ENCODE results near the gene KAZN.

KAZN gene

DNA sequence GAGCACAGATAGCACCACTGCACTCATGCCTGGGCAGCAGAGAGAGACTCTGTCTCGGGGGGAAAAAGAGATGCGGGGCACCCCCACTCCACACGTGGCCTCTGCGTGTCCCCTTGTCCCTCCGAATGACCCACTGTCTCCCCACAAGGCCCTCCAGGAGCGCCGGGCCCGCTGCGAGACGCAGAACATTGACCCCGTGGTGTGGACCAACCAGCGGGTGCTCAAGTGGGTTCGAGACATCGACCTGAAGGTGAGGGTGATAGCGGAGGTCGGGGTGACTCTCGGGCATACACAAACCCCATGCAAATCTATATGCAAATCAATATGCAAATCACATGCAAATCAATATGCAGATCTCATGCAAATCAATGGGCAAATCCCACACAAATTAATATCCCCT lies 504.7 kb downstream of the KAZN start:
- DNase-seq = no peak

DNA sequence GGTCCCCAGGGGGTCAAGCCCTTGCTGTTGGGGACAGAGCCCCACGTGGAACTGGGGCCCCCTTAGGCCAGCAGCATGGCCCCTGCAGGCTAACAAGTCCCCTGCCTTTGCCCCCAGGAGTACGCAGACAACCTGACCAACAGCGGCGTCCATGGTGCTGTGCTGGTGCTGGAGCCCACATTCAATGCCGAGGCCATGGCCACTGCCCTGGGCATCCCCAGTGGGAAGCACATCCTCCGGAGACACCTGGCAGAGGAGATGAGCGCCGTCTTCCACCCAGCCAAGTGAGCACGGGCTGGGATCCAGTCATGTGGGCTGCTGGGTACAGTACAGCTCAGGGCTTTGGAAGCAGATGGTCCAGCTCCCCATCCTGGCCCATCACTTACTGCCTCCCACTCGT lies 505.4 kb downstream of the KAZN start:
- DNase-seq = no peak

DNA sequence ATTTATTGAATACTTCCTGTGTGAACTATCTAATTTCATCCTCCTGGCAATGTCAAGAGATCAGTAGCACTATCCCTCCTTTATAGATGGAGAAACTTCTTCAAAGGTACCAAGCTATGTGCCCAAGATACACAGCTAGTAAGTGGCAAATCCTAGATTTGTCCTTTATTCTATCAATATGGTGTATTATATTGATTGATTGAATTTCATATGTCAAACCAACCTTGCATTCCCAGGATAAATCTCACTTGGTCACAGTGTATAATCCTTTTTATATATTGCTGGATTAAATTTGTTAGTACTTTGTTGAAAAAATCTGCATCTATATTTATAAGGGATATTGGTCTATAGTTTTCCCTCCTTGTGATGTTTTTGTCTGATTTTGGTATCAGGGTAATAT lies 506.3 kb downstream of the KAZN start:
- DNase-seq = no peak

DNA sequence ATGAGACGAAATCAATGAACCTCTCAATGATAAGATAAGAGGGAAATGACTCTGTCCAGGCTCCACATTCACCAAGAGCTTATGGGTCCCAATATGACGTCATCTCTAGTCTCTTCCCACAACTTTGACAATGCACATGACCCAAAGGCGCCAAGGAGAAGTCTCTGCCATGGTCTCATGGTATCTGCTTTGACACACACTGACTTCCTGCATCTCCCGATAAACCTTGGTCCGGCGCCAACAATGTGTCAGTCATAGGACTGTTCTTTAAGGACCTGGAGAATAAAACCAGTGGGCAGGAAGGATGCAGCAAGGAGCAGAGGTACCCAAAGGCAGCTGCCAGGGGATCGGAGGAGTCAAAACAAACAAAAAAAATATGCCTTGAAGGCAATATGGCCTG lies 508.1 kb downstream of the KAZN start:
- no peak for DNase-seq

DNA sequence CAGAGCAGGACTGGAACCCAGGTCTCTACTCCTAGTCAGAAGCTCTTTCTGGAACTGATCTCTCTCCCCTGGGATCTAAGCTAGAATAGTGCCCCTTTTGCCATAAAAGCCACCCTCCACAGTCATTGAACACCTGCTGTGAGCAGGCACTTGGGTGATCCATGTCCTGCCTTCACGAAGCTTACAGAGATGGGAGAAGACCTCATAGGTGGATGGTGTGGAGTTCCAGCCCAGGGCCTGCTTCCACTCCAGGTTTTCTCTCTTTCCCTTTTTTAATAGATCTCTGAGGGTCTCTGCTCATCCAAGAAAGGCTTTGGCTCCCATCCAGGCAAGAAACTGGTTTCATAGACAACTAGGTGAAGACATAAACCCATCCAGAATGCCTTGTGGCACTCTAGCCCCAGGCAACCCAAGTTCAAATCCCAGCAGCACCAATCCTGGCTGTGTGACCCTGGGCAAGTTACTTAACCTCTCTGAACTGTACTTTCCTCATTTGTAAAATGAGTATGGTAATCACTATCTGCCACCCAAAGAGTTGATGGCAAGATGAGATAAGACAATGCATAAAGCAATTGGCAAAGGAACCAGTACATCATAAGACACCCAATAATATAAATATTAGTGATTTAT lies 508.7 kb downstream of the KAZN start:
- DNase-seq = no peak

DNA sequence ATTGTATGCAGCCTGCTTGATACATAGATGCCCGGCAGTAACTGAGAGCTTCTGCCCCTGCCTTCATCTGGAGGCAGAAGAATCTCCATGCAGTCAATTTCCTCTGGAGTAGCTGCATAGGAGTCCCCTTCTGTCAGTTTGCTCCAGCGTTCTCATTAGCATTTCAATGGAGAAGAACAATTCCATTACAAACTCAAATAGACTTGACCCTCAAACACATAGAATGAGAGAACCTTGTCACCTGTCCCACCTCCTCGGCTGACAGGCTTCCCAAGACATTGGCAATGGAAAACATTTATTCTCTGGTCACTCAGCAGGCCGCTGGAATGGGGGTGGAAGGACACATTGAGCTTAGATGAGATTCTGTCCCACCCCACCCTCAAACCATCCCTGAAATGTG lies 509.4 kb downstream of the KAZN start:
- no peak for DNase-seq

DNA sequence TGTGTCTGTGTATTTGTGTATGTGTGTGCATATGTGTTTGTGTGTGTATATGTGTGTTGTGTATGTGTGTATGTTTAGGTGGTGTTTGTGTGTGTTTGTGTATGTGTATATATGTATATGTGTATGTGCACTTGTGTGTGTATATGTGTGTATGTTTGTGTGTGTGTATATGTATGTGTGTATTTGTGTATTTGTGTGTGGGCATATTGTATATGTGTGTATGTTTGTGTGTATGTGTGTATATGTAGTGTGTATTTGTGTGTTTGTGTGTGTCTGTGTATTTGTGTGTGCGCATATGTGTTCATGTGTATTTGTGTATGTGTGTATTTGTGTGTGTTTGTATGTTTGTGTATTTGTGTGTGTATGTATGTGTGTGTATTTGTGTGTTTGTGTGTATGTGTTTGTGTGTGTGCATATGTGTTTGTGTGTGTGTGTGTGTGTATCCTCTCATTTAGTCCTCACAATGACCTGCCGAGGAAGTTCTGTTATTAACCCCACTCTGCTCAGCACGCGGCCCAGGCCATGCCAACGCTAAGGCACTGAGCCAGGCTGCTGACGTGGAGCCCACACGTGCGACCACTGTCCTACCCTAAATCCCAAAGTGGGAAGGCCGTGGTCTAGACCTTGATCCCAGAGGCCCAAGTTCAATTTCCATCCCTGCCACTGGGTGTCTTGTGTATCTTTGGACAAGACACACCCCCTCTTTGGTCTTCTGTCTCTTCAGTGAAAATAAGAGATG lies 511.8 kb downstream of the KAZN start:
- no peak for DNase-seq

DNA sequence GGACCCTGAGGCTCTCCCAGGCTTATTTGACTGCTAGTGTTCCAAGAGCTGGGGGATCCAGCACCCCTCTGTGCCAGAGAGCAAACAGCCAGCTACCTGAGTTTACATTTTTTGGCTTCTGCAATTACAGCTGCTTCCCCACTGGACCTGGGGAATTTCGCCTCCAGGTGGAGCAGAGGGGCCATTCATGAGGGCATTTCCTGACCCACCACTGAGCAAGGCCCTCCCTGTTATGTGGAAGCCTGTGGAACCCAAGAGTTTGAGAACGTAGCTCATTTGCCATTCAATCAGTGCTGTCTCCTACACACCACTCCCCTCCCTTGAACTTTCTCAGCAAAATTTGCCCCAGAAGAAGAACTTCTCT lies 512.4 kb downstream of the KAZN start:
- DNase-seq = no peak

DNA sequence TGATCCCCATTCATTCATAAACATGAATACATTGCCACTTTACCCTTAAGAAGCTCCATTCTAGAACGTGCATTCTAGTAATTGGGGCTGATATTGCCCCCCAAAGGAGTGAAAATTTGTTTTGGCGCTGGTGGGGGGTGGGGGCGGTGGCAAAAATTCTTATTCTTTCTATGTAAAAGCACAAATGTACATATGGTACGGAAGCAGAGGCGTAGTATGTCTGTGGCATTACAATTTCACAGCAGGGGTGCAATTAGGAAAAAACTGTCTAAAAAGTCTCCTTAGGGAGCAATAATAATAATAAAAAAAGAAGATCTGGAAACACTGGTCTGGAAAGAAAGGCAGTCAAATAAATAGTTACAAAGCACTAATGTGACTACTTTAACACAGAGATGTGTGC lies 514.7 kb downstream of the KAZN start:
- DNase-seq = no peak

DNA sequence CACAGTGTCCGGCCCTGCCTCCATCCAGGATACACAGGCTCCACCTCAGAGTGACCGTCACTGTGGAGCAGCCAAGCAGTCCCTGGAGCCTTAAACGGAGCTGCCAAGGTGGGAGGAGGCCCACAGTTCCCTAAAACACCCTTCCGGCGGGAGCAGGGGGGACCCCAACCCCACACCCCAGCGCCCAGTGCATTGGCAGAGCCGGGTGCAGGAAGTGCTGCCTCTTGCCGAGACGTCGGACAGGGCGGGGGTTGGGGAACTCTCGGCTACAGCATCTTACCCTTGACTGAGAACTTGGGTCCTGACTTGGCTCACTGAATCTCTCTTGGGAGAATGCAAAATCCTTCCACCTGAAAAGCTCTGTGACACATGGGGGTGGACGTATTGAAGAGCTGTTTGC lies 516.4 kb downstream of the KAZN start:
- DNase-seq = no peak

DNA sequence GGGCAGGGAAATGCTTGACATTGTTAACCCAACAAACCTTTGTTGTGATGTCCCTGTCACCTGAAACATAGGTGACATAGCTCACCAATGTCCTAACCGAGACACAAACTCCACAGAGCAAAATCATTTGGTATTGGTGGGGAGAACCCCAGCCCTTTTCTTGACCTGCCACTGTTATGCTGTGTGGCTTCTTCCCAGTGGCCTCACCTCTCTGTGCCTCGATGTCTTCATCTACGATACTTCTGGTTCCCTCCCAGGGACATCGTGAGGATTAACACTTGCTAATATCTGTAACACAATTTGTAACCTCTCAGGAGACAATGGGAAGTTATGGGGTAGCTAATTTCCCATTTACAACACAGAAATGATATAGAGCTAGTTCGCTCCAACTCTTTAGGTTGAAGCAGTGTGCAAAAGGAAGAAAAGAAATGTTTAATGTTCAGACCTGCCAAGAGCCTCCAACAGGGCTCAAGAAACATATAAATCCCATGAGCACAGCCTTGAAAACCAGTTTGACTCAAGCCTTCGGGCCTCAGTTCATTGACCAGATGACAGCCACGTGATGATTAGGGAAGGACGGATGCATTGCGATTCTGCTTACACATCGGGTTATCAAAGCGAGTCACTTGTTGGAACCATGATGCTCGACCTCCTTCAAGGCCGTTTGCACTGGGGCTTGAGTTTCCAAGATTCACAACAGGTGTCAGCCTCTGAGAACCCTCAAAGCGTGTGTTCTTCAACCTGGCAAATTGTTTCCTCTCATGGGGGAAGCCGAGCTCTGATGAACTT lies 517.3 kb downstream of the KAZN start:
- DNase-seq = no peak

DNA sequence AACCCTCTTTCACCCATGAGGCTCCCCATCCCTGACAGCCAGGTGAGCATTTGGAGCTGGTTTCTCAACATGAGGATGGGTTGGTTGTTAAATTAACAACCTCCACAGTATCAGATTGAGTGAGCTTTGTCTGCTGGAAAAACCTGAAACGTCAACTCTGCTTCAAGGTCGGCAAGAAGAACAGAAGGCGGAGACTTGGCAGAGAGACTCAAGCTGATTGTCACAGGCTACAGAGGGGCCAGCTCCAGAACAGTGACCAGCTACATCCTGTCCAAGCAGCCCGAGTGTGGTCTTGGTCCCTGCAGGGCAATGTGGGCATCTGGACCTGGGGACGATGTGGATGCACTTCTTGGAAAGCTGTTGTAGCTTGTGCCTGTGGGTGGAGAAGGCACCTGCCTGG lies 518.5 kb downstream of the KAZN start:
- DNase-seq = no peak

DNA sequence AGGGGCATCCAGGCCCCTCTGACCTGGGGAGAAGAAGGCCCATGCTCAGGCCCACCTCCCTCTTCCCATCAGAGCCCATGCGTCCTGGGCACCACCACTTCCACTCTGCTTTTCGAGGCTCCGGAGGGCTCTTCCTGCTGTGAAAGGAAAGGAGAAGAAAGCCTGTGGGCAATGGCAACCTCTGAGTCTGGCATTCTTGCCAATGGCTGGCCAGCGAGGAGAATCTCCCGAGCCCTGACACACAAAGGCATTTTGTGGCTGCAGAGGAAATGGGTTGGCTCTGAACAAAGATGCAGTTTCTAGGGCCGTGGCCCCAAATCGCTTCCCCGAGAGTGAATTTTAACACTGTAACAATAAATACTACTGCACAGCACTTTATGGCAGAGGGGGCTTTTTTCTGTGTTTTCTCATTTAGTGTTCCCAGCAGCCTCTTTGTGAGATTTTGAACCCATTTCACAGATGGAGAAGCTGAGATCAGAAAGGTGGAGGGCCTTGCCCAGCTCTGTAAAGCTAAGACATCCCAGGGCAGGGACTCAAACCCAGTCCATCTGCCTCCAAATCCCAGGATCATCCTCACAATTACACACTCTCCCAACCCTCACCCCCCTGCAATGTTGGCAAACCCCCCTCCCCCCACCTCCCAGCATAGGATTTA lies 519.3 kb downstream of the KAZN start:
- no peak for DNase-seq

DNA sequence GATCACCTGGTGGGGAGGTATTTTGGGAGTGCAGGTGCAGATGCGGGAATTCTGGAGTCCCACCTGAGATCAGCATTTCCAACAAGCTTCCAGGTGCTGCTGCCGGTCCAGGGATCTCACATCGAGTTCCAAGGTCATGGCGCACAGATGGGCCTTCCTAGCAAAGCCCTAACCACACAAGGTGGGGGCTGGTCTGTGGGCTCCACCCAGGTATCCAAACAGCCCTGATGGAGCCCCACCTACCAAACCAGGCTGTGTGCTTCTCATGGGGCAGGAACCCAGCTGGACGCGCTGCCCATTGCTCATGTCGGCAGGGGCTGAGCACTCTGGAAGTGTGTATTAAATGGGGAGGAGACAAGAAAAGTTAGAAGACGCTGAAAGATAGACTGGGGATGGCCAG lies 520.1 kb downstream of the KAZN start:
- no peak for DNase-seq

DNA sequence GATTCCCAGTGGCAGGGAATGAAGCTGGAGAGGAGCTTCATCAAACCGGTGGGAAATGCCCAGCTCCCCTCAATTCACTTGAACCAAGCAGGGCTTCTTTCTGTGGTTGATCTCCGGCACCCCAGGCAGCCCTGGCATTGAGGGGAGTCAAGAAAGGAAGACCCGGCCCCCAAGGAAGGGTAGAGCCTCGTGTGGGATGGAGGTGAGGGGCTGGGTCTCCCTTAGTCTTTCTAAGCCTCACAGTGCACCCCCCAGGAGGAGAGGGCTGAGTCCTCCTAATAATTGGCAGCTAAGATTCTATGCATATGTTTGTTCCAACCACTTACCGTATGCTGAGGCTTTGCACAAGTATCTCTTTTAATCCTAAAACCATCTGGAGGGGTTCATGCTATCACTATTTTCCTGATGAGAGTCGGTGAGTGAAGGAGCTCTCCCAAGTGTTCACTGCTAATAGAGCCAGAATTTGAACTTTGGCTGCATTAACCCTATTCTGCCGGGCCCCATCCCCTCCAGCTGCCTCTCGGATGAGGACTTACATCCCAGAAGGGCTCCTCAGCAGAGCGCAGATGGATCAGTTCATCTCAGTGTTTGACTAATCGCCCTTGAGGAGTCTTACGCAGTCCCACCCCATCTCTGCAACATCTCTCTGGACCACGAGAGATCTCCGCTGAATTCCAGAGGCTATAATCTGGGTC lies 521.9 kb downstream of the KAZN start:
- DNase-seq = no peak

DNA sequence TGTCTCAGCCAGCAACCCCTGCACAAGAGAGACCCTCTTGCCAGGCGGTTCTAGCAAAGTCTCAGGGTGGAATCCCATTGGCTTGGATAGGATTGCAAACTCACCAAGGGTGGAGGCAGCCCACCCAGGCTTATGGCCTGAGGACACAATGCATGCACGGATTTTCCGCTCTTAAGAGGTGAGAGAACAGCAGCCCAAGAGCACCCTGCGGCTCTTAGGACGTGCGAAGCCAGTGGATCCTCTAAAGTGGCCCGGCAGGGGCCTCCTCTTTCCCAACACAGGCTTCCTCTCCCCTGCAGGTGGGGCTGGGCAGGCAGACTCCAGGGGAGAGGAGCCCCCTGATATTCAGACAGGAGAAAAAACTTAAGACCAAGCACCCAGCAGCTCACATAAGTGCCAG lies 523.8 kb downstream of the KAZN start:
- DNase-seq = no peak

DNA sequence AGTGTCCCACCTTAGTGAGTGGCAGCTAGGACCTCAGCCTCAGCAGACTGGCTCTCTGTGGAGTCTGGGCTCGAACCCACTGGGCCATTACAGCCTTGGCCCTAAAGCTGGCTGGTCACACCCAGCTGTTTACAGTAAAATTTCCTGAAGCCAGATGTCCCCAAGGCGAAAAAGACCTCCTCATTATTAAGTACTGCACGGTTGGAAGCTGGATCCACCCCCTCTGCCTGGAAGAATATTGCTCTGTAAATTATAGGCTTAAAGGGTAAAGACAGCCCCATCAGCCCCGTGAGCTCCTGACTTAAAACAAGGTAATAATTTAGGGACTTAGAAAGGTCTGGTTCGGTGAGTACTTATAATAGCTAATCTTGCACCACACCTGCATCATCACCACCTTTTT lies 524.8 kb downstream of the KAZN start:
- peak; percentile 3 for DNase-seq

DNA sequence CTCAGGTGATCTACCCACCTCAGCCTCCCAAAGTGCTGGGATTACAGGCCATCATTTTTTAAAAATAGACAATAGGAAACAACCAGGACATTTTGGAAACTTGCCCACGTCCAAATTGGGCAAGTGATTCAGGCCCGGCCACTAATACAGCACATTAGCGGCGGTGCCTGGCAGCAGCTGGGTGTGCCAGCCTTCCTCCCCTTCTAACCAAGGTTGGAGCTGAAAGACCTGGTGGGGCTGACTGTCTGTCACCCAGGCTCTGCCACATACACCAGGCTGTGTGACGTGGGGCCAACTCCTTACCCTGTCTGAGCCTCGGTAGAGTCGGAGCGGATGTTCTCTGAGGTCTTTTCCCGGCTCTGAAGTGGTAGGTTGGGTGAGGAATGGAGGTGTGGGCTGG lies 525.4 kb downstream of the KAZN start:
- no peak for DNase-seq

DNA sequence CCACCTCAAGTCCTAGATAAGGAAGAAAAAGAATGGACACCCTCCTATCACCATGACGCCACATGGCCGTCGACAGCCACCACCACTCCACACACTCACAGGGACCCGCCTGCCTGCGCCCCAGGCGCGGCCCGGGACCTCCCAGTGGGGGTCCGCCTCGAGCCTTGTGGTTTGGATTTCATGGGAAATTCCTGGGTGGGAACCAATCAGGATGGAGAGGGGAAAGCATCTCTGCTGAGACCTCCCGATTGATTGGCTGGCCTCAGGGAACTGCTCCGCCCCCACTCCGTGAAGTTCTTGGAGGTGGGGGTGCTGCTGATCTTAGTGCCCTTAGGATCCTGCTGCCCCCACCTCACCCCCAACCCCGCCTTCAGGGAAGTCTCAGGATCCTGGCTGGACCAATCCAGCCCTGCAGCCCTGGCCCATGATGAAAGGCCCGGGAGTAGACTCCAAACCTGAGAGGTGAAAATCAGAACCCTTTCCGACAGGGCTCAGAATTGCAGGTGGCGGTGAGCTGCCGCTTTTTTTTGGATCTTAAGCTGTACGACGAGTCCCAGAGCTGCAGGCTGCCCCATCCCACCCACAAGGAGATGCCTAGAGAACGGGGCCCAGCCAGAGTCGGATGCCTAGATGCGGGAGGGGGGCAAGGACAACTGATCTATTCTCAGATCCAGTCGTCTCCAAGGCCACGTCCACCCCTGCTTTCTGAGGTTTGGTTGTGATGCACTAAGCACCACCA lies 526.0 kb downstream of the KAZN start:
- no peak for DNase-seq

DNA sequence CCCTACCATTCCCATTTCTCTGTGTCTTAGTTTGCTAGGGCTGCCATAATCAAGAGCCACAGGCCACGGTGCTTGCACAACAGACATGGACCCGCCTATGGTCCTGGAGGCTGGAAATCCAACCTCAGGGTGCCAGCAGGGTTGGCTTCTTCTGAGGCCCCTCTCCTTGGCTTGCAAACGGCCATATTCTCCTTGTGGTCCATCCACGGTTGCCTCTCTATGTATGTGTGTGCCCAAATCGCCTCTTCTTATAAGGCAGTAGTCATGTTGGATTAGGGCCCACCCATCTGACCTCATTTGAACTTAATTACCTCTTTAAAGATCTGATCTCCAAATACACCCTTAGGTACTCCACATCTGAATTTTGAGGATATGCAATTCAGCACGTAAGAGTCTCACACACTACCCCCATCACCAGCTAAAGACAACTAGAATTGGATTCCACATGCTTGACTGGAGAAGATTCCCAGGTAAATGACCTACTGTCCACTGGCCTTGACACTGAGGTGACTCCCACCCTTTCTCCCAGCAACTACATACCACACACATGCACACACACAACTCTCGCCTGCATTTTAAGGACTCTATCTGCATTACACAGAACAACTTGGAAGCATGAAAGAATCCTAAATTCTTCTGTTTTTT lies 526.7 kb downstream of the KAZN start:
- no peak for DNase-seq

DNA sequence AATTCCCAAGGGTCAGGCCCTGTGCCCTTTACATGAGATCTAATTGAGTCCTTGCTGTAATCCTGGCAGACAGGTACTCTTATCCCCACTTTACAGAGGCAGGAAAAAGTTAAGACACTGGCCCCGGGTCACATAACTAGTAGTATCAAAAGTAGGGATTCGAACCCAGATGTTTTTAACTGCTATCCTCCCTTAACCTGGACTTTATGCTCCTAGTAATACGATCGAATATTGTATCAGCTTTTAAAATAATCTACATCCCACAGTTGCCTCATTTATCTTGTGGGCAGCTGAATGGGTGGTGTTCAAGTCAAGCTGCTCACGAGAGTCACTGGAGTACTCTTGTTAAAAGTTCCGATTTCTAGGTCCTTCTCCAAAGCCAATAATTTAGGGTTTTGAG lies 529.6 kb downstream of the KAZN start:
- no peak for DNase-seq
